ENCODE data around the gene LMBRD1.
"Not testable (repeated sequence)": the region's sequence is repeated elsewhere in the genome, so short reads cannot be mapped to it uniquely, and the experiment has no call there.

Gene LMBRD1

DNA sequence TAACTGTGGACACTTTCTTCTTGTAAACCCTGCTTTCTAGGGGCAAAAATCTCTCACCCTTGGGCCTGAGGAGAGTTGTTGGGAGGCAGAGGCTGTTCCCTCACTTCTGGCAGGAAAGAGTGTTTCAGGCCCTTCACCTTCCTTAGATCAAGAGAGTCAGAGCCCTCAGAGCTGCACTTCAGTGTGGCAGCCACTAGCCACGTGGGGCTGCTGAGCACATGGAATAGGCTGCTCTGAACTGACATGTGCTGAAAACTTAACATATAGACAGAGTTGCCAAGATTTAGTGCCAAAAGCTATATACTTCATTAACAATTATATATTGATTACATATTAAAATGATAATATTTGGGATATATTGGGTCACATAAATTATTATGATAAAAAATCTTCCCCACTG is 4.4 kb upstream of the LMBRD1 start:
- H3K4me3 ChIP-seq (ENCODE audit: low read depth, low read length) = no peak overlapping the region

DNA sequence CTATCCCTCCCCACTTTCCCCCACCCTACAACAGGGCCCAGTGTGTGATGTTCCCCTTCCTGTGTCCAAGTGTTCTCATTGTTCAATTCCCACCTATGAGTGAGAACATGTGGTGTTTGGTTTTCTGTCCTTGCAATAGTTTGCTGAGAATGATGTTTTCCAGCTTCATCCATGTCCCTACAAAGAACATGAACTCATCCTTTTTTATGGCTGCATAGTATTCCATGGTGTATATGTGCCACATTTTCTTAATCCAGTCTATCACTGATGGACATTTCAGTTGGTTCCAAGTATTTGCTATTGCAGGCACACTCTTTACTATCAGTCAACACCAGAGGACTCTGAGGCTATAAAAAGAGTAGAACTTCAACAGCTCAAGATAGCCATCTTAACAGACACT is 2.0 kb upstream of the LMBRD1 start:
- not testable (repeated sequence) for H3K4me3 ChIP-seq (ENCODE audit: low read depth, low read length); DNase-seq (ENCODE audit: low read depth)

More for the DNA sequence above, 4.4 kb upstream of the LMBRD1 start:
- DNase-seq (ENCODE audit: low read depth) = no peak
- TF ChIP-seq, protein P1, sequence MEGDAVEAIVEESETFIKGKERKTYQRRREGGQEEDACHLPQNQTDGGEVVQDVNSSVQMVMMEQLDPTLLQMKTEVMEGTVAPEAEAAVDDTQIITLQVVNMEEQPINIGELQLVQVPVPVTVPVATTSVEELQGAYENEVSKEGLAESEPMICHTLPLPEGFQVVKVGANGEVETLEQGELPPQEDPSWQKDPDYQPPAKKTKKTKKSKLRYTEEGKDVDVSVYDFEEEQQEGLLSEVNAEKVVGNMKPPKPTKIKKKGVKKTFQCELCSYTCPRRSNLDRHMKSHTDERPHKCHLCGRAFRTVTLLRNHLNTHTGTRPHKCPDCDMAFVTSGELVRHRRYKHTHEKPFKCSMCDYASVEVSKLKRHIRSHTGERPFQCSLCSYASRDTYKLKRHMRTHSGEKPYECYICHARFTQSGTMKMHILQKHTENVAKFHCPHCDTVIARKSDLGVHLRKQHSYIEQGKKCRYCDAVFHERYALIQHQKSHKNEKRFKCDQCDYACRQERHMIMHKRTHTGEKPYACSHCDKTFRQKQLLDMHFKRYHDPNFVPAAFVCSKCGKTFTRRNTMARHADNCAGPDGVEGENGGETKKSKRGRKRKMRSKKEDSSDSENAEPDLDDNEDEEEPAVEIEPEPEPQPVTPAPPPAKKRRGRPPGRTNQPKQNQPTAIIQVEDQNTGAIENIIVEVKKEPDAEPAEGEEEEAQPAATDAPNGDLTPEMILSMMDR (IDR thresholded peaks at IDR 0.05; ENCODE audit: control insufficient read depth, extremely low read depth, insufficient read depth) = no peak

DNA sequence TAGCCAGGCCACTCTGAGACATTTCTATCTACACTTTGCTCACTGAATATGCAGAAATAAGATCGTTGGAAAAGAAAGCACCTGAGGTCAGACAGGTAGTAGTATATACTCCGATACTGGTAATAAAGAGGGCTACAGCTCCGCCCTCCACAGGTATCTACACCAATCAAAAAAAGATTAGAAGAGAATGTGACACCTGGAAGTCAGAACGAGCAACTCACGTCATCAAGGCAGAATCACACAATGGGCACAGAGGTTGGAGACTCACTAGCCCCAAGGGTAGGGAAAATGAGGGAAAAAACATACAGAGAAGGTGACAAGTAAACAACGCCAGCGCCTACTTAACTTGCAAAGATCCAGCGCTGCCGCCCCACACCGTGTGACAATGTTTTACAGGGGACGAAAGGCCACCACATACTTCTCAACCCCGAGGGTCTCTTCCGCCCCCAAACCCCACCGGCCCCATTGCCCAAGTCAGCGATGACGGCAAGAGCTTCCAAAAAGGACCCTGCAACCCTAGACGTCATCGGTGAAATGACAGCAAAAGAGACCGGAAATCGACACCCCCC is 653 bp downstream of the LMBRD1 start:
- peak; percentile 56 for DNase-seq (ENCODE audit: low read depth)
- H3K4me3 ChIP-seq (ENCODE audit: low read depth, low read length) = peak overlapping the region; percentile 72
- TF ChIP-seq, protein P1 (IDR thresholded peaks at IDR 0.05; ENCODE audit: control insufficient read depth, extremely low read depth, insufficient read depth) = no peak

DNA sequence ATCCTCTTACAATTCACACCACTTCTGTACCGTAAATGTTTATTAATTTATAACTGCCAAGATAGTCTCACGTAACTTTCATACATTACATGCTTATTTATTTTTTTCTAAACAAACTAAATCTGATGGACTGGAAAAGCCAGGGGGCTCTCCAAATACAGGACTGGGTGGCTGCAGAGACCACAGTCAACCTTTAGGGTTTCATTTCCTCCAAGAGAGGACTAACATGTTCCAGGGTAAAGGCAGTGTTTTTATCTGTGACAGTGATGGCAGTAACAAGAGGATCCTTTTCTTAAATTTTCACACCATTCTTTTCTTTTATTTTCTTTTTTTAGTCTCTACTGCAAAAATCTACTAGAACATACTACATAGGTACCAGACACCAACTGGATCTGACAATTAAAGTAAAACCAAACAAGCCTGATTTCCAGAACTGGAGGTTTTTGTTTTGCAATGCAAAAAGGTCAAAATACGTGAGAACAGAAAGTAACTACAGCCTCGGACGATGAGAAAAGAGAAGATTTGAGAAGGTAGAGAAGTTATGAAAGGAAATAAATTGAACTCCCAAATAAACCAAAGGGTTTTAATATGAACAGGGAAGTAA is 1.2 kb downstream of the LMBRD1 start:
- TF ChIP-seq, protein P1 (IDR thresholded peaks at IDR 0.05; ENCODE audit: control insufficient read depth, extremely low read depth, insufficient read depth) = no peak
- DNase-seq (ENCODE audit: low read depth) = no peak

DNA sequence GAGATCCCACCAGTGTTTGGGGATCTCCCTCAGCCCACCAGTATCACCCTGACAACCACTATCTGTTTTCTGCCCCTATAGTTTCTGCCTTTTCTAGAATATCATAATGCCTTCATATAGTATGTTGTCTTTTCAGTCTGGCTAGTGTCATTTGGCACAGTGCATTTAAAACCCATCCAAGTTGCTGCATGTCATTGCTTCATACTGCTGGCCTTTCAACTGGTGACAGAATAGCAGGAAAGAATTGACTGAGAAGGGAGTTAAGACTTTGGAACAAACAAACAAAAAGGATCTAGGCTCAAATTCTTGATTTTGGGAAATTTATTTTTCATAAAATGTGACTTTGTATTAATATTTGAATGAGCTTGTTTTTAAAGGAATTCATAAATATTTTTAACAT is 4.5 kb downstream of the LMBRD1 start:
- H3K4me3 ChIP-seq (ENCODE audit: low read depth, low read length) = no peak overlapping the region
- no peak for DNase-seq (ENCODE audit: low read depth)
- TF ChIP-seq, protein P1 (IDR thresholded peaks at IDR 0.05; ENCODE audit: control insufficient read depth, extremely low read depth, insufficient read depth) = no peak

More for the DNA sequence above, 1.2 kb downstream of the LMBRD1 start:
- peak overlapping the region; percentile 72 for H3K4me3 ChIP-seq (ENCODE audit: low read depth, low read length)

DNA sequence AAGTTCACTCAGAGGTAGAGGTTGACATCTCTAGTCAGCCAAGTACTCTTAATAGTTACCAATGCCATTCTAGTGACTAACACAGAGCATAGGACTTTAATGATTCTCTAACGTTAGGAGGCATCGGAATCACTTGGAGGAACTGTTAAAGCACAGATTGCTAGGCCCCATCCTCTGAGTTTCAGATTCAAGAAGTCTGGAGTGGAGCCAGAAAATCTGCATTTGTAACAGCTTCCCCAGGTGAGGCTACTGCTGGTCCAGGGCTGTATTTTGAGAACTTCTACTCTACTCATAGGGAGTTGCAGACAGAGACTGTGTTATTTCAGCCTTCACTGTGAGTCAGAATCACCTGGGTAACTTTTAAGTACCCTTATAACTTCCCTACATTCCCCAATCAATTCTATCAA is 5.7 kb downstream of the LMBRD1 start:
- TF ChIP-seq, protein P1 (IDR thresholded peaks at IDR 0.05; ENCODE audit: control insufficient read depth, extremely low read depth, insufficient read depth) = no peak
- DNase-seq (ENCODE audit: low read depth) = no peak
- no peak overlapping the region for H3K4me3 ChIP-seq (ENCODE audit: low read depth, low read length)

DNA sequence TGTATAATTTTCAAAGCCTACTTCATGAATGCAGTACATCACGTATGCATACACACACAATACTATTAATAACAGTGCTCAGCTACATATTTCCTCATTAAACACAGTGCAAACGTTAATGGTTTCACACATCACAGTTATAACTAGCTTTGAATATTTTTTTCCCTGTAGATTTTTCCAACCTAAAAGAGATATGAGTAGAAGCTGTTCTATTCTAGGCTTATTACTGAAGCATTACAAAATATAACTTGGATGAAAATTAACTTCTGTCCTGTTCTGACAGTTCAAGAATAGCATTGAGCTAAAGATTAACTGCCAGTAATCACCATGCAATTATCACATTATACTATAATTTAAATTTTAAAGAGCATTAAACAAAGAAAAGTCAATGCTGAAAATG is 6.2 kb downstream of the LMBRD1 start:
- TF ChIP-seq, protein P1 (IDR thresholded peaks at IDR 0.05; ENCODE audit: control insufficient read depth, extremely low read depth, insufficient read depth) = no peak
- no peak overlapping the region for H3K4me3 ChIP-seq (ENCODE audit: low read depth, low read length)
- no peak for DNase-seq (ENCODE audit: low read depth)
